H9 (cell line): ENCODE measurements around the gene CCL16. TPM values are rescaled to one million over a fixed set of nuclear protein-coding genes. Genes with fewer than 3 reads are reported as not detected.

ENCODE experiments used
- DNase-seq: peaks from one replicate; pipeline ENCODE4 v3.0.0-alpha.2; 2017
- H2AFZ ChIP-seq: one replicate; pipeline ENCODE4 v1.6.1; 2013; ENCODE audit warnings: mild to moderate bottlenecking, low read length, control low read depth, moderate library complexity
- H2AK5ac ChIP-seq: 2 replicates; pipeline ENCODE4 v1.6.1; 2013; ENCODE audit warnings: low read length, control low read depth, mixed read lengths; ENCODE audit not compliant: insufficient read length
- H2BK120ac ChIP-seq: one replicate; pipeline ENCODE4 v1.6.1; 2013; ENCODE audit warnings: low read depth, mild to moderate bottlenecking, low read length, control low read depth, inconsistent platforms; ENCODE audit not compliant: poor library complexity, severe bottlenecking
- H2BK12ac ChIP-seq: 2 replicates; pipeline ENCODE4 v1.6.1; 2013; ENCODE audit warnings: low read length, control low read depth, mixed read lengths, low read depth; ENCODE audit not compliant: insufficient read length
- H2BK15ac ChIP-seq: 2 replicates; pipeline ENCODE4 v1.6.1; 2013; ENCODE audit warnings: low read depth, low read length, control low read depth
- H2BK20ac ChIP-seq: one replicate; pipeline ENCODE4 v1.6.1; 2013; ENCODE audit warnings: low read depth, mild to moderate bottlenecking, low read length, control low read depth, inconsistent platforms; ENCODE audit not compliant: poor library complexity, severe bottlenecking
- H2BK5ac ChIP-seq: 2 replicates; pipeline ENCODE4 v1.6.1; 2013; ENCODE audit warnings: low read length, control low read depth, mixed read lengths; ENCODE audit not compliant: insufficient read length
- H3K14ac ChIP-seq: 2 replicates; pipeline ENCODE4 v1.6.1; 2013; ENCODE audit warnings: low read length, control low read depth; ENCODE audit not compliant: insufficient read depth
- H3K18ac ChIP-seq: 2 replicates; pipeline ENCODE4 v1.6.1; 2013; ENCODE audit warnings: low read depth, mild to moderate bottlenecking, mixed read lengths, low read length, control low read depth; ENCODE audit not compliant: insufficient read length
- H3K23ac ChIP-seq: 2 replicates; pipeline ENCODE4 v1.6.1; 2013; ENCODE audit warnings: low read length, control low read depth, mixed read lengths, low read depth; ENCODE audit not compliant: insufficient read length
- H3K23me2 ChIP-seq: 2 replicates; pipeline ENCODE4 v1.6.1; 2013; ENCODE audit warnings: low read depth, mild to moderate bottlenecking, mixed read lengths, low read length, control low read depth; ENCODE audit not compliant: insufficient read length, poor library complexity, severe bottlenecking
- H3K27ac ChIP-seq: 2 replicates; pipeline ENCODE4 v1.5.1; 2013; ENCODE audit warnings: low read length, control low read depth, mixed read lengths, low read depth; ENCODE audit not compliant: insufficient read length
- H3K27me3 ChIP-seq: 2 replicates; pipeline ENCODE4 v1.6.1; 2013; ENCODE audit warnings: low read length, control low read depth, inconsistent platforms; ENCODE audit not compliant: insufficient read depth
- H3K4ac ChIP-seq: 2 replicates; pipeline ENCODE4 v1.6.1; 2013; ENCODE audit warnings: low read depth, mild to moderate bottlenecking, control low read depth, inconsistent platforms, low read length, moderate library complexity
- H3K4me1 ChIP-seq: 2 replicates; pipeline ENCODE4 v1.6.1; 2013; ENCODE audit warnings: low read length, control low read depth, inconsistent platforms; ENCODE audit not compliant: insufficient read depth
- H3K4me2 ChIP-seq: 2 replicates; pipeline ENCODE4 v1.6.1; 2013; ENCODE audit warnings: low read length, control low read depth, mixed read lengths; ENCODE audit not compliant: insufficient read length, insufficient read depth
- H3K56ac ChIP-seq: 2 replicates; pipeline ENCODE4 v1.6.1; 2013; ENCODE audit warnings: low read depth, mild to moderate bottlenecking, mixed read lengths, low read length, control low read depth; ENCODE audit not compliant: insufficient read length
- H3K79me1 ChIP-seq: 2 replicates; pipeline ENCODE4 v1.6.1; 2013; ENCODE audit warnings: low read depth, mild to moderate bottlenecking, moderate library complexity, low read length, control low read depth, inconsistent platforms; ENCODE audit not compliant: insufficient read depth, poor library complexity, severe bottlenecking
- H3K79me2 ChIP-seq: 2 replicates; pipeline ENCODE4 v1.6.1; 2013; ENCODE audit warnings: low read length, control low read depth, inconsistent platforms; ENCODE audit not compliant: insufficient read depth
- H3K9ac ChIP-seq: 2 replicates; pipeline ENCODE4 v1.6.1; 2013; ENCODE audit warnings: low read length, control low read depth, mixed read lengths; ENCODE audit not compliant: insufficient read length; ENCODE audit errors: extremely low read depth
- H3K9me3 ChIP-seq: one replicate; pipeline ENCODE4 v1.6.1; 2013; ENCODE audit warnings: low read depth, low read length, inconsistent platforms; ENCODE audit not compliant: control insufficient read depth
- H3T11ph ChIP-seq: one replicate; pipeline ENCODE4 v1.6.1; 2013; ENCODE audit warnings: mild to moderate bottlenecking, low read length, control low read depth, inconsistent platforms
- H4K20me1 ChIP-seq: one replicate; pipeline ENCODE4 v1.6.1; 2013; ENCODE audit not compliant: control insufficient read depth, insufficient read length, insufficient read depth
- H4K5ac ChIP-seq: 2 replicates; pipeline ENCODE4 v1.6.1; 2013; ENCODE audit warnings: low read depth, mild to moderate bottlenecking, mixed read lengths, low read length, control low read depth; ENCODE audit not compliant: insufficient read length
- H4K8ac ChIP-seq: replicated peaks from 2 replicates; pipeline ENCODE4 v1.6.1; 2013; ENCODE audit warnings: low read length, control low read depth, mixed read lengths, low read depth; ENCODE audit not compliant: insufficient read length
- H4K91ac ChIP-seq: 2 replicates; pipeline ENCODE4 v1.6.1; 2013; ENCODE audit warnings: low read depth, mild to moderate bottlenecking, moderate library complexity, mixed read lengths, low read length, control low read depth; ENCODE audit not compliant: insufficient read length
- H3K27ac Mint-ChIP-seq, 3 experiments: 2 replicates in 2 of 3; 3 replicates in 1 of 3; pipeline ENCODE4 v1.8.0; 2020 to 2021; ENCODE audit warnings: mixed read lengths in 3 of 3, mild to moderate bottlenecking in 1 of 3, moderate library complexity in 1 of 3
- H3K27me3 Mint-ChIP-seq: 2 replicates; pipeline ENCODE4 v1.8.0; 2021; ENCODE audit warnings: low read depth, mild to moderate bottlenecking, moderate library complexity, mixed read lengths
- H3K36me3 Mint-ChIP-seq, 3 experiments: 2 replicates in 2 of 3; 3 replicates in 1 of 3; pipeline ENCODE4 v1.8.0; 2020 to 2021; ENCODE audit warnings: low read depth in 3 of 3, mixed read lengths in 3 of 3; ENCODE audit not compliant: insufficient read depth in 1 of 3
- H3K4me1 Mint-ChIP-seq, 2 experiments: 2 replicates each; pipeline ENCODE4 v1.8.0; 2020; ENCODE audit warnings: mixed read lengths in 2 of 2
- H3K4me3 Mint-ChIP-seq, 2 experiments: 2 replicates in 1 of 2; 3 replicates in 1 of 2; pipeline ENCODE4 v1.8.0; 2020 to 2021; ENCODE audit warnings: mild to moderate bottlenecking in 2 of 2, mixed read lengths in 2 of 2, moderate library complexity in 1 of 2
- H3K9me3 Mint-ChIP-seq, 2 experiments: 2 replicates in 1 of 2; 3 replicates in 1 of 2; pipeline ENCODE4 v1.8.0; 2020; ENCODE audit warnings: mild to moderate bottlenecking in 2 of 2, mixed read lengths in 2 of 2, moderate library complexity in 1 of 2
- CTCF ChIP-seq: fragments of 200-600 bp; sonication (generic); conservative IDR thresholded peaks from 3 replicates; pipeline ENCODE4 v1.8.0; 2021; ENCODE audit warnings: antibody characterized with exemption, mild to moderate bottlenecking
- WGBS: extraction: QIAGEN DNeasy Blood & Tissue Kit; methylation state at CpG from one replicate; pipeline ENCODE4 v1.1.7; 2013; ENCODE audit warnings: missing lambda C conversion rate, low lambda C conversion rate, mixed read lengths; ENCODE audit not compliant: insufficient read length; ENCODE audit errors: extremely low coverage; 5-methylcytosine and 5-hydroxymethylcytosine counted together
- total RNA-seq: library from RNA; stranded (reverse); gene quantifications from 2 replicates; pipeline ENCODE4 v1.2.1, GENCODE V29; 2021

CCL16 gene
- total RNA-seq, 1 experiment from 2014 or later, result not detected

- no peak for DNase-seq
- no peak within 1 kb of the TSS for H3K27ac Mint-ChIP-seq
- Histone ChIP-seq H3K79me2 (no peaks in the 10 kb centered on the region), H3K27ac (no peak within 1 kb of the TSS), H3K23me2 (no peaks in the 10 kb centered on the region), H3K9me3 (no peaks in the 10 kb centered on the region), H3K4me1 (no peaks in the 10 kb centered on the region), H3K23ac (no peak within 1 kb of the TSS), H4K8ac (no peak within 1 kb of the TSS), H4K20me1 (no peaks in the 10 kb centered on the region), H2BK5ac (no peak within 1 kb of the TSS), H4K91ac (no peak within 1 kb of the TSS), H3K14ac (no peak within 1 kb of the TSS), H3K27me3 (no peaks in the 10 kb centered on the region), H2AK5ac (no peak within 1 kb of the TSS), H3K4ac (no peak within 1 kb of the TSS), H3T11ph (no peak within 1 kb of the TSS), H3K9ac (no peak within 1 kb of the TSS), H3K56ac (no peak within 1 kb of the TSS), H2BK12ac (no peak within 1 kb of the TSS), H3K79me1 (no peaks in the 10 kb centered on the region), H2BK120ac (no peak within 1 kb of the TSS), H4K5ac (no peak within 1 kb of the TSS), H2BK15ac (no peak within 1 kb of the TSS), H2BK20ac (no peak within 1 kb of the TSS), H3K18ac (no peak within 1 kb of the TSS), H2AFZ (no peak within 1 kb of the TSS), H3K4me2 (no peak within 1 kb of the TSS)
- H3K4me1 Mint-ChIP-seq, result no peaks in the 10 kb centered on the region
- TF ChIP-seq CTCF, result no peak
- H3K4me3 Mint-ChIP-seq, result no peak within 1 kb of the TSS
- H3K36me3 Mint-ChIP-seq, result no peaks in the 10 kb centered on the region
- no peaks in the 10 kb centered on the region; a peak in 1 of 5 replicates for H3K9me3 Mint-ChIP-seq
- no peaks in the 10 kb centered on the region; the same call in 1 of the 2 replicates for H3K27me3 Mint-ChIP-seq
- WGBS, result no CpG with 5 or more reads among the region's 2 CpGs
Measured at GRCh38 chr17:35943537-35943936, 37.8 kb downstream of the CCL16 start, which contains the start of gene LYZL6. Gene LYZL6, minus strand, starts transcription at chr17:35943713. Its CDS starts 4,357 bp downstream, at chr17:35939356.
